NK-92 treated with Interleukin-12 subunit alpha and Interleukin-12 subunit beta, amount 100 ng/mL, for 24 hours (cell line): ENCODE results near the gene AKAP8L.
A peak's percentile ranks its signal among the peaks of the same experiment; 100 is the strongest.

ENCODE experiments used
- DNase-seq: peaks from one replicate; lab custom pipeline; 2025; lab: John Stamatoyannopoulos, UW

AKAP8L gene

DNA sequence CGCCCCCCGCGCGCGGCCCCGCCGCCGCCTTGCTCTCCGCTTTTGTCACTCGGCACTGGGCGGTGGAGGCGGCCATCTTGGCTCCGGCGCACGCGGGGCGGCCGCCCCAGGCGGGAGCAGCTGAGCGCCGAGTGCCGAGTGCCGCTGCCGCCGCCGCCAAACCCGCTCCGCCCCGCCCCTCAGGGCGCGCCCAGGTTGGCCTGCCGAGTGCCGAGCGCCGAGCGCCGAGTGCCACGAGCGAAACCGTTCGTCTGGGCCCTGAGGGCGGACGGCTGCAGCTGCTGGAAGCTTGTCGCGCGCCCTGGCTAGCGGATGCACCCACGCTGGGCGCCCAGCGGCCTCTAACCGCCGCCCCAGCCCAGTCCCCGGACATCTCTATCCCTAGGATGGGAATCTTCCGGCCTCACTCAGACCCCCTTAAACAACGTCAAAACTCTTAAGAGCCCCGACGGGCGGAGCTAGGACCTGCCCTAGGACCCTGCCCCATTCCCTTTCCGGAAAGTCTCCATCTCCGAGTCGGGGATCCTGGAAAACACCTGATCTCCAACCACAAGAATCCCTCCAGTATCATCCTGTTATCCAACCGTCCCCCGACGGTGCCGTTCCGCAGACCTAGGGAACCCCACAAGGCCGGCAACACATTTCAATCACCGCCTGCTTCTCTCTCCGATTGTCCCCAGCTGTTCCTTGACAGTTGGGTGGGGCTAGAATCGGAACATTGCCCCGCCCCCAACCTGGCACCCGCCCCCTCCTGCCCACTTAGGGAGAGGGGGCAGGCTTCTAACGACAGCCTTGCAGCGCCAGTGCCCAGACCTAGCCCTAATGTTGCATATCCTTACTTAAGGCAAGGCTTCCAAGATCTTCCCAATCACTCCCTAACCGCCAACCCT is 14.1 kb upstream of the AKAP8L start:
- peak; percentile 80 for DNase-seq

DNA sequence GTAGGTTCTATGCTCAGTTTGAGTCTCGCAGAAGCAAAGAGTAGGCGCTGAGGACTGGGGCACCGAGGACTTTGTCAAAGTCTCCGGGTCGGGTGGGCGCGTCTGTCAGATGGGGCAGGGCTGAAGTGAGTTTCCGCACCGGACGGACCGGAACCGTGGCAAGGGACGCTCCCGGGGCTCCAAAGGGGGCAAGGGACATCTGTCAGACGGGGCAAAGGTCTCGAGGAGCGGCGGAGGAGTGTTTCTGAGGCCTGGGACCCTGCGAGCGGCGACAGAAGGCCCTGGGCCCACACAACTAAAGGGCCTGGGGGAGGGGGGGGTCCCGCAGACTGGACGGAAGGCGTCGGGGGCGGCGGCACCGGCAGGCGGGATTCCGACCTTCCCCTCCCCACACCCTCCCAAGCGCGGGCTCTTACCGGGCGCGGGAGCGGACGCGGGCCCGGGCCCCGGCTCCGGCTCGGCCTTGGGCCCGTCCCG is 13.3 kb upstream of the AKAP8L start:
- no peak for DNase-seq

GRCh38 chr19:15431396-15432017 is 12.7 kb upstream of the AKAP8L start:
- DNase-seq, result no peak

DNA sequence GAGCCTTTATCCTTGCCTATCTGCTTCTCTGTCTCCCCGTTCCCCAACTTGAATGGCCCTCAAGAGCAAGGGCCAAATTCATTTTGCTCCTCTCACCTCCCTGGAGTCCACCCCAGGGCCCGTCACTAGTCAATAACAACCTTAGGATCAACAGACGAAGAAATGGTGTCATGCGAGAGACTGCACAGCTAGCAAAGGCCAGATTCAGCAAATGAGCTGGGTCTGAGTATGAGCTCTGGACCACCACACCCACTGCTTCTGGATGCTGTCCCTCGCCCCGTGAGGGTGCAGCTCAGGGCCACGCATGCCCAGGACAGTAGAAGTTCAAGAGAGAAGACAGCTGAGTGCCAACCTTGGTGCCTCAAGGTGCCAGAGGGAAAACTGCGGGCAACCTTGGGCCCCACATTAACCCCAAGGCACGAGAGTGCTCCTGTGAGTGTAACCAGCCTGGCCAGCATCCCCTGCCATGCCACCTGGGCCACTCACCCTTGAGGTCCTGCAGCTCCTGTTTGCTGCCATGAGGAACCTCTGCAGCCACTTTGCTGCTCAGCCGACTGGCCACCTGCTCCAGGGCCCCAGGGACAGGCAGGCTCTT is 11.8 kb upstream of the AKAP8L start:
- DNase-seq, result no peak

DNA sequence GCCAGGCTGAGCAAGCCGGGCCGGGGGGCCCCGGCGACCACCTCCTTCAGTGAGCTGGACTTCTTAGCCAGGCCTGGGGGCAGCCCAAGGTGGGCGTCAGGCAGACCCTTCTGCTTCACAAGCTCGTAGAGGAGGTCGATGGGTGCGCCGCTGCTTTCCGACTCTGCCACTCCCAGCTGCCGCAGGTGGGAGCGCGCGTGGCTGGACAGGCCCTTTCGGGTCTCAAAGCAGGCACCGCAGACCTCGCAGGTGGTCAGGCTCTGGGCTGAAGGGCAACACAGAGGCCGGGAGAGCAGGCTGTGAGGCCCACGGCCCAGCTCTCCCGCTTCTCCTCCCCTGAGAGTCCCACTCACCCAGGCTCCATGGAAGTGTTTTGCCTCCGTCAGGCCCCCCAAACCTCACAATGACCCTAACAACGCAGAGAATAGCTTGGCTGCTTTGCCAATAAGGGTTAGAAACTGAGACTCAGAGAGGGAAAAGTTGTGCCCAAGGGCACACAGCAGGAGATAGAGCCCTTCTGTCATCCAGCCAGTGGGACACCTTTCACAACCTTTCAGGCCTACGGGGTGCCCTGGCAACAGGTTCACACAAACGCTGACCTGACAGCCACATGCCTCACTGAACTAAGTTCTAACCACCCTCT is 11.2 kb upstream of the AKAP8L start:
- no peak for DNase-seq

- no peak for DNase-seq
Observed at GRCh38 chr19:15428956-15429824, 10.4 kb upstream of the AKAP8L start.

GRCh38 chr19:15427991-15428471 is 9.2 kb upstream of the AKAP8L start:
- DNase-seq, result no peak

GRCh38 chr19:15427350-15427700 is 8.5 kb upstream of the AKAP8L start:
- no peak for DNase-seq

GRCh38 chr19:15426485-15427349 is 7.9 kb upstream of the AKAP8L start:
- no peak for DNase-seq

DNA sequence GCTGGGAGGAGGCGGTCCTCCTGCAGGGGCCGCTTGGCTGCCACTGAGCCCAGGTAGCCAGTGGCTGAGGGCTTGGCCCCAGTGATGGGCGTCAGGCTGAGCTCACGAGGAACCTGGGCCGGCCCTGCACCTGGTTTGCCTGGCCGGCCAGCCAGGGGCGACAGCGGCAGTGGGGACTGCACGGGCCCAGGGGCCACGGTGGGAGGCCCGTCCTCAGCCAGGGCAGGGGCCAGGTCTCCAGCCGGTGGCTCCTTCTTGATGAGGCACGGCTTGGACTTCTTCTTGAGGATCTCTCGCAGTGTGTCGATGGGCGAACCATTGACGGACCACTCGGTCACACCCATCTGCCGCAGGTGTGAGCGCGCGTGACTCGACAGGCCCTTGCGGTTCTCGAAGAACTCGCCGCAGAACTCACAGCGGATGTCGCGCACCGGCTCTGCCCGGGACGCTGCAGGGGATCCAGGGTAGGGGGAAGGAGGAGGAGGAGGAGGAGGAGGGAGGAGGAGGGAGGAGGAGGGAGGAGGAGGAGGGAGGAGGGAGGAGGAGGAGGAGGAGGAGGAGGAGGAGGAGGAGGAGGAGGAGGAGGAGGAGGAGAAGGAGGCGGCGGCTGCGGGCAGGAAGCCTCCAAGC is 6.6 kb upstream of the AKAP8L start:
- DNase-seq, result no peak

DNA sequence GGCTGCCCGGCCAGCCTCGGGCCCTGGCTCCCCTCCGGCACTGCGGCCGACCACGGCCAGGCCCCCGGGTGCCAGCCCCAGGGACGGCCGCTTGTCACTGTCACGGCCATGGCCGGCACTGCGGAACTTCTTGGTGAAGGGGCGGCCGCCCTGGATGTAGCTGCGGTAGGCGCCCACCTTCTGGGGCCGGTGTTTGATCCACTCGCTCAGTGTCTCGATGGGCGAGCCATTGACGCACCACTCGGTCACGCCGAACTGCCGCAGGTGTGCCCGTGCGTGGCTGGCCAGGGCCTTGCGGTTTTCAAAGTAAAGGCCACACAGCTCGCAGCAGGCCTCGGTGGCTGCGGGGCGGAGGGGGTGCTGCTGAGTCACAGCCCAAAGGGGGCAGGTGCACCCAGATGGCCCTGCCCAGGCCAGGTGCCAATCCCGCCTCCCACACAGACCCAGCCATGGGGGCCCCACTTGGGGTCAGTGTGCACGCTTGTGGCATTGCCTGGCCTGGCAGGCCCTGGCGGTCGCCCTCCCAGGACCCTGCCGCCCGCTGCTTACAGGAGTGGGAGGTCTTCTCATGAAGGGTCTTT is 6.0 kb upstream of the AKAP8L start:
- no peak for DNase-seq

GRCh38 chr19:15424121-15424520 is 5.3 kb upstream of the AKAP8L start:
- no peak for DNase-seq

DNA sequence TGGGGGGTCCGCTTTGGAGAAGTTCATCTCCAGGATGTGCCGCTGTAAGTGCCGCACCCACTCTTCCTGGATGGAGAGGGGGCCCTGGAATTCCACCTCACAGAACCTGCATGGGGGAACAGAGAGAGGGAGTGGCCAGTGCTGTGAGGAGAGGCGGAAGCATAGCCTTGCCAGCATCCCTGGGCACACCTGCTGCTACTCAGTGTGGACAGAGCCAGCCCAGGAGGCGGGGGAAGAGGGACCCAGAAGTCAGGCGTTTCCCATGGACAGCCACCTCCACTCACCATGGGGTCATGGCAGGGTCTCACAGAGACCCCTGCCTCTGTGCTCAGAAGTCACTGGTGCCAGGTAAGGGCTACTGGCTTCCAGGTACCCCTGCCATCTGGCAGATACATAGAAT is 4.3 kb upstream of the AKAP8L start:
- no peak for DNase-seq

- no peak for DNase-seq
Observed at GRCh38 chr19:15422296-15423075, 3.7 kb upstream of the AKAP8L start.

GRCh38 chr19:15421721-15422260 is 3.0 kb upstream of the AKAP8L start:
- no peak for DNase-seq

DNA sequence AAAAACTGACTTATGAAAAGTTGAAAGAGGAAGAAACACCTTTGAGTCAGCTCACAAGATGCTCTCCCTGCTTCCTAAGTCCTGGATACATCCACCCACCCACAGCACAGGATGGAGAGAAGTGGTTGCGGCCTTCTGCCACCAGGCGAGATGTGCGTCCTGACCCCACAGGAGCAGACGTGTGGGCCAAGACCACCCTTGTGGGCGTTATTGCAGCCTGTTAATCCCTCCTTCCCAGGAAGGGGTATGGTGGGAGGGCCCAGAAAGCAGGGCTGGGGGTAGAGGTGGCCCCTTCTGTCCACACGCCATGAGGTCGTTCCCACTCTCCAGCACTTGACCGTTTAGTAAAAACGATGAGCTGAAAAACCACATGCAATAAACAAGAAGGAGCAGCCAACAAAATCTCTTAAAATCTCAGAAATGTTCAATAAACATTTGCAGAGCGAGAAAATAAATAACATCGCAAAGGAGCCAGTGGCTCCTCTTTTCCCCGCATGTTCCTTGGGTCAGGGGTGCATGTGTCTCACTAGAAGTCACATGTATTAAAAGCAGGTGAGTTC is 2.4 kb upstream of the AKAP8L start:
- DNase-seq, result no peak

- no peak for DNase-seq
Observed at GRCh38 chr19:15419413-15420025, 731 bp upstream of the AKAP8L start.

- no peak for DNase-seq
Observed at GRCh38 chr19:15418231-15418578, 583 bp downstream of the AKAP8L start.
